ENCODE measurements around the gene ZNF662. TPM values are rescaled to one million over a fixed set of nuclear protein-coding genes. Genes with fewer than 3 reads are reported as not detected.

ZNF662 gene
- total and polyA plus RNA-seq, 2 experiments from 2014 or later = 1.5 to 2.3 TPM

DNA sequence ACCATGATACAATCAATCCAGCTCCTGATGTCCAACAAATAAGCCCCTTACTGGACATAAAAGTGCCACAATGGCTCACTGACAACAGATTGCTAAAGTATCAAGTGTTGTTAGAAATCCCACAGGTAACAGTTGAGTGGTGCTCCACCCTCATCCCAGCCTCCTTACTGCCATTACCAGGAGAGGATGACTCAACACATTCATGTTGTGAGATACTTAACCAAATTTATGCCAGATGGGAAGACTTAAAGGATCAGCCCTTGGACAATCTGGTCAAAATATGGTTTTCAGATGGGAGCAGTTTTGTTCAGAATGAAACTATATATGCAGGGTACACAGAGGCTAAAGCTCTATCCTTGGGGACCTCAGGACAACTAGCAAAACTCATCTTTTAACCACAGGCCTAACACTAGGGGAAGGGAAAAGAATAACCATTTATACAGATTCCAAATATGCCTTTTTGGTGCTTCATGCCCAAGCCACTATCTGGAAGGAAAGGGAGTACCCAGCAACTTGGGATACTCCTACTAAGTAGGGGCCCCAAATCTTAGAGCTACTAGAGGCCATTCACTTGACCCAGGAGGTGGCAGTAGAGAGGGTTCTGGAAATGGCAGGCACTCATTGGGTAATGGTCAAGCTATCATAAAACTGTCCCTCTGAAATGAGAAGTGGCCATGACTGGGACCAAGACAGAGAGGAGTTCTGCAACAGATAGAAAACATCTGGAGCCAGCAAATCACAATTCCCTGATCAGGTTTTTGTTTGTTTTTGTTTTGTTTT, 6.9 kb upstream of the ZNF662 start:
- in situ Hi-C loops (cut with MboI) = no loop called here
- no peak for TF ChIP-seq EZH2phosphoT487 (IDR thresholded peaks at IDR 0.05; ENCODE audit: insufficient read depth, low read depth)
- Histone ChIP-seq H3K27me3 (replicated peaks; ENCODE audit: insufficient read depth) (0 out of 2 replicates have a peak, but pooled peaks cover 11% of the 10 kb centered on the region), H3K9me2 (ENCODE audit: insufficient read depth) (no peaks in the 10 kb centered on the region), H3K36me3 (ENCODE audit: low read depth) (no peaks in the 10 kb centered on the region), H3K4me1 (ENCODE audit: insufficient read depth) (no peaks in the 10 kb centered on the region), H3K4me2 (ENCODE audit: unreplicated experiment) (no peak overlapping the region), H3K9me3 (ENCODE audit: low read depth) (no peaks in the 10 kb centered on the region), H3K9ac (no peak overlapping the region), H2AFZ (no peak overlapping the region), H4K20me1 (ENCODE audit: insufficient read depth) (no peaks in the 10 kb centered on the region), H3K27ac (no peak overlapping the region), H3K79me2 (ENCODE audit: insufficient read depth) (no peaks in the 10 kb centered on the region), H3K4me3 (no peak overlapping the region), H3F3A (ENCODE audit: insufficient read depth) (no peaks in the 10 kb centered on the region)
- peak; percentile 25 for DNase-seq

GRCh38 chr3:42900226-42901072, 5.5 kb upstream of the ZNF662 start:
- Histone ChIP-seq H3K9ac (no peak overlapping the region), H3K27me3 (replicated peaks; ENCODE audit: insufficient read depth) (peaks cover 7% of the 10 kb centered on the region; the same call in 1 of the 2 replicates)
- 65 to 69% methylated on average over 8 of the region's 8 CpGs for WGBS, 2 experiments (ENCODE audit: low coverage in 1 of 2, low lambda C conversion rate in 2 of 2, missing lambda C conversion rate in 2 of 2)

GRCh38 chr3:42901073-42901415, 4.9 kb upstream of the ZNF662 start:
- no peak for DNase-seq
- in situ Hi-C loops (cut with MboI) = no loop called here
- H3K79me2 ChIP-seq (ENCODE audit: insufficient read depth) = no peaks in the 10 kb centered on the region
- no peaks in the 10 kb centered on the region for H3K9me2 ChIP-seq (ENCODE audit: insufficient read depth)
- no peak overlapping the region for H3K9ac ChIP-seq
- H3K4me2 ChIP-seq (ENCODE audit: unreplicated experiment) = no peak overlapping the region
- 63 to 65% methylated on average over 3 of the region's 3 CpGs for WGBS, 2 experiments (ENCODE audit: low coverage in 1 of 2, low lambda C conversion rate in 2 of 2, missing lambda C conversion rate in 2 of 2)
- no peak overlapping the region for H3K27ac ChIP-seq
- H3F3A ChIP-seq (ENCODE audit: insufficient read depth) = no peaks in the 10 kb centered on the region
- no peaks in the 10 kb centered on the region for H3K36me3 ChIP-seq (ENCODE audit: low read depth)
- no peaks in the 10 kb centered on the region for H3K9me3 ChIP-seq (ENCODE audit: low read depth)
- no peaks in the 10 kb centered on the region for H4K20me1 ChIP-seq (ENCODE audit: insufficient read depth)
- no peak overlapping the region for H2AFZ ChIP-seq
- H3K4me1 ChIP-seq (ENCODE audit: insufficient read depth) = no peaks in the 10 kb centered on the region
- H3K27me3 ChIP-seq (replicated peaks; ENCODE audit: insufficient read depth) = peaks cover under 1% of the 10 kb centered on the region; the same call in 1 of the 2 replicates
- no peak overlapping the region for H3K4me3 ChIP-seq
- no peak for TF ChIP-seq EZH2 (IDR thresholded peaks at IDR 0.05; ENCODE audit: insufficient read depth, poor library complexity, severe bottlenecking)
- TF ChIP-seq EZH2phosphoT487 (IDR thresholded peaks at IDR 0.05; ENCODE audit: insufficient read depth, low read depth) = no peak

More at GRCh38 chr3:42900226-42901072, 5.5 kb upstream of the ZNF662 start:
- Histone ChIP-seq H3F3A (ENCODE audit: insufficient read depth) (no peaks in the 10 kb centered on the region), H3K36me3 (ENCODE audit: low read depth) (no peaks in the 10 kb centered on the region), H3K79me2 (ENCODE audit: insufficient read depth) (no peaks in the 10 kb centered on the region), H4K20me1 (ENCODE audit: insufficient read depth) (no peaks in the 10 kb centered on the region), H2AFZ (no peak overlapping the region), H3K9me3 (ENCODE audit: low read depth) (no peaks in the 10 kb centered on the region), H3K9me2 (ENCODE audit: insufficient read depth) (no peaks in the 10 kb centered on the region), H3K4me1 (ENCODE audit: insufficient read depth) (no peaks in the 10 kb centered on the region), H3K4me2 (ENCODE audit: unreplicated experiment) (no peak overlapping the region), H3K4me3 (no peak overlapping the region), H3K27ac (no peak overlapping the region)
- in situ Hi-C loops (cut with MboI) = no loop called here
- DNase-seq = peak; percentile 11
- TF ChIP-seq EZH2 (IDR thresholded peaks at IDR 0.05; ENCODE audit: insufficient read depth, poor library complexity, severe bottlenecking) (no peak), EZH2phosphoT487 (IDR thresholded peaks at IDR 0.05; ENCODE audit: insufficient read depth, low read depth) (no peak)

GRCh38 chr3:42902257-42902656, 3.7 kb upstream of the ZNF662 start:
- H3K79me2 ChIP-seq (ENCODE audit: insufficient read depth) = no peaks in the 10 kb centered on the region
- H3K9me2 ChIP-seq (ENCODE audit: insufficient read depth) = no peaks in the 10 kb centered on the region
- H3K9ac ChIP-seq = no peak overlapping the region
- H3K4me3 ChIP-seq = no peak overlapping the region
- no peak for DNase-seq
- in situ Hi-C loops (cut with MboI) = no loop called here
- H2AFZ ChIP-seq = no peak overlapping the region
- H3K27me3 ChIP-seq (replicated peaks; ENCODE audit: insufficient read depth) = no peaks in the 10 kb centered on the region; the same call in 1 of the 2 replicates
- TF ChIP-seq EZH2 (IDR thresholded peaks at IDR 0.05; ENCODE audit: insufficient read depth, poor library complexity, severe bottlenecking) (no peak), EZH2phosphoT487 (IDR thresholded peaks at IDR 0.05; ENCODE audit: insufficient read depth, low read depth) (no peak)
- no peaks in the 10 kb centered on the region for H3K36me3 ChIP-seq (ENCODE audit: low read depth)
- H4K20me1 ChIP-seq (ENCODE audit: insufficient read depth) = no peaks in the 10 kb centered on the region
- H3K9me3 ChIP-seq (ENCODE audit: low read depth) = no peaks in the 10 kb centered on the region
- H3F3A ChIP-seq (ENCODE audit: insufficient read depth) = no peaks in the 10 kb centered on the region; the same call in 1 of the 2 replicates
- WGBS, 2 experiments (ENCODE audit: low coverage in 1 of 2, low lambda C conversion rate in 2 of 2, missing lambda C conversion rate in 2 of 2) = 73 to 82% methylated on average over 2 of the region's 2 CpGs
- no peak overlapping the region for H3K4me2 ChIP-seq (ENCODE audit: unreplicated experiment)
- no peak overlapping the region for H3K27ac ChIP-seq
- H3K4me1 ChIP-seq (ENCODE audit: insufficient read depth) = no peaks in the 10 kb centered on the region; the same call in 1 of the 2 replicates
